Sigmoid colon (tissue), 7 donors: Measurements from ENCODE around the gene ANKMY1. TPM values are rescaled to one million over a fixed set of nuclear protein-coding genes. Genes with fewer than 3 reads are reported as not detected.

Experiments used
- DNase-seq: peaks from one replicate; pipeline ENCODE4 v3.0.0-alpha.2; 2019
- H3K27ac ChIP-seq, 4 donors: fragments of 200-600 bp; sonication (generic); one replicate each; pipeline ENCODE4 v1.5.1; 2016 to 2019; ENCODE audit warnings: mild to moderate bottlenecking in 1 of 4
- H3K27me3 ChIP-seq, 3 donors: fragments of 200-600 bp; sonication (generic); one replicate each; pipeline ENCODE4 v1.5.1; 2019; ENCODE audit warnings: mild to moderate bottlenecking in 1 of 3
- H3K36me3 ChIP-seq, 4 donors: fragments of 200-600 bp; sonication (generic); one replicate each; pipeline ENCODE4 v1.5.1; 2016 to 2019
- H3K4me1 ChIP-seq, 4 donors: fragments of 200-600 bp; sonication (generic); one replicate each; pipeline ENCODE4 v1.5.1; 2017 to 2019
- H3K4me3 ChIP-seq, 4 donors: fragments of 200-600 bp; sonication (generic); one replicate each; pipeline ENCODE4 v1.5.1; 2017 to 2019; ENCODE audit warnings: mild to moderate bottlenecking in 2 of 4, moderate library complexity in 1 of 4
- H3K9me3 ChIP-seq, 4 donors: fragments of 200-600 bp in 3 of 4; sonication (generic) in 3 of 4; one replicate each; pipeline versions ENCODE4 v1.5.1 to v1.6.1; 2013 to 2019
- EP300 ChIP-seq, 4 donors: sonication (generic); formaldehyde crosslinking; IDR thresholded peaks; one replicate each; pipeline ENCODE4 v1.6.1; 2017; ENCODE audit warnings: antibody characterized with exemption in 4 of 4
- POLR2A ChIP-seq, 2 donors: fragments of 450-650 bp; IDR thresholded peaks; one replicate each; pipeline ENCODE4 v1.6.1; 2016; ENCODE audit warnings: antibody characterized with exemption in 2 of 2, mild to moderate bottlenecking in 2 of 2, moderate library complexity in 2 of 2
- POLR2AphosphoS5 ChIP-seq, 4 donors: sonication (generic); formaldehyde crosslinking; IDR thresholded peaks; one replicate each; pipeline ENCODE4 v1.6.1; 2017; ENCODE audit warnings: antibody characterized with exemption in 4 of 4
- WGBS, 2 donors: extraction: QIAGEN DNeasy Blood & Tissue Kit; methylation state at CpG; one replicate each; pipeline ENCODE4 v1.1.7; 2013; 5-methylcytosine and 5-hydroxymethylcytosine counted together
- intact Hi-C: fragments of 100-400 bp; cut with DNase I; formaldehyde crosslinking; loops from one replicate; pipeline ENCODE4 v1.15.1; 2023
- polyA plus RNA-seq, 3 donors: library from polyadenylated mRNA; stranded (reverse); fragments of 200-250 nt; gene quantifications; one replicate each; pipeline ENCODE4 v1.2.3, GENCODE V29; 2013
- total RNA-seq, 4 donors: library from RNA; depleted of rRNA; stranded (reverse); fragments of >200 nt; gene quantifications; one replicate each; pipeline ENCODE4 v1.1.0, GENCODE V29; 2016
- TF ChIP-seq, protein P1 (sequence below), 4 experiments: fragments of 450-650 bp in 3 of 4; fragments of 200-600 bp in 1 of 4; IDR thresholded peaks; one replicate each; pipeline ENCODE4 v1.5.1; 2016 to 2019; ENCODE audit warnings: antibody characterized with exemption in 4 of 4, mild to moderate bottlenecking in 3 of 4, moderate library complexity in 2 of 4
- donor health status: healthy with polysubstance abuse.
- donor health status: Bipolar disorder and iron deficiency.
- donor health status: healthy.

The ANKMY1 gene
- total and polyA plus RNA-seq, 7 donors, result 3.6 to 14.0 (median 8.9) TPM

DNA sequence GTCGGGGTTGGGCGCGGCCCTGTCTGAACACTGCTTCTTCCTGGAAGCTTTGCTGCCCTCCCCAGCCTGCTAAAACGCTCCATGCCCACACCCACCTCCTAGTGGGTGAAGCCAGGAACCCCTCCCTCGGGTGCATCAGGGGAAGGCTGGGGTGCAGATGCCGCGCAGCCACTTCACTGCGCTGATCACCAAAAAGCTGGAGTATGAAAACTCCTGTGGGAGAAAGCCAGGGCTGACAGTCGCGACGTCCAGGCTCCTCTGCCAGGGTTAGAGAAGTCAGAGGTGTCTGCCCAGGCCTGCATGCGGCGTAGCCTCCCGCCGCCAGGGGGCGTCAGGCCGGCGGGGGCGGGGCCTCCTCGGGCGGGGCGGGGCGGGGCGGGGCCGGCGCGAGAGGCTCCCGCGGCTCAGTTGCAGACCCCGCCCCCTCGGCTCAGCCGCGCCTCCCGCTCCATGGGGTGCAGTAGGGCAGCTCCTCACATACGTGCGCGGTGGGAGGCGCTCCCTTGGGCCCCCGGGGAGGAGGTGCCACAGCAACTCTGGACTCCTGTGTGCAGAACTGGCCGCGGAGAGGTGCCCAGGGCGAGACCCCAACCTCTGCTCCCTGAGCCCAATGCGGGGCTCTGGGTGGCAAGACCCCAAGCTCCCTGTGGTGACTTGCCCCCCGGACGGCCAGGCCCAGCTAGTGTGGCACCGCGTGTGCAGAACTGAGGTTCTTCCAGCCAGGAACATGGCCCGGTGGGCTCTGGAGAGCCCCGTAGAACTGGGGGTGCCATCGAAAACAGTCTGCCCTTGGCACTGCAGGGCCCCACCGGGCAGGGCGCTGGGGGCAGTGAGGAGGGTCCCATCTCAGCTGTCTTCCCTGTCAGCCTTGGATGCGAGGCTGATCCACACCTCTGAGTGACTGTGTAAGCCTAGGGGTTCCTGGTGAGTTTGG lies 8.7 kb upstream of the ANKMY1 start:
- Histone ChIP-seq H3K27ac (peak overlapping the region; percentile 93 to 98 (median 96)), H3K4me1 (peaks cover 0 to 62% (median 59%) of the 10 kb centered on the region in 4 donors), H3K9me3 (no peaks in the 10 kb centered on the region), H3K4me3 (peak overlapping the region in 3 of 4 donors; percentile 58 to 85 (median 81)), H3K36me3 (peaks cover 0 to 9% (median 0%) of the 10 kb centered on the region in 4 donors), H3K27me3 (no peaks in the 10 kb centered on the region)
- 3 to 6% methylated on average over 53 of the region's 53 CpGs for WGBS, 2 donors
- TF ChIP-seq, protein P1, sequence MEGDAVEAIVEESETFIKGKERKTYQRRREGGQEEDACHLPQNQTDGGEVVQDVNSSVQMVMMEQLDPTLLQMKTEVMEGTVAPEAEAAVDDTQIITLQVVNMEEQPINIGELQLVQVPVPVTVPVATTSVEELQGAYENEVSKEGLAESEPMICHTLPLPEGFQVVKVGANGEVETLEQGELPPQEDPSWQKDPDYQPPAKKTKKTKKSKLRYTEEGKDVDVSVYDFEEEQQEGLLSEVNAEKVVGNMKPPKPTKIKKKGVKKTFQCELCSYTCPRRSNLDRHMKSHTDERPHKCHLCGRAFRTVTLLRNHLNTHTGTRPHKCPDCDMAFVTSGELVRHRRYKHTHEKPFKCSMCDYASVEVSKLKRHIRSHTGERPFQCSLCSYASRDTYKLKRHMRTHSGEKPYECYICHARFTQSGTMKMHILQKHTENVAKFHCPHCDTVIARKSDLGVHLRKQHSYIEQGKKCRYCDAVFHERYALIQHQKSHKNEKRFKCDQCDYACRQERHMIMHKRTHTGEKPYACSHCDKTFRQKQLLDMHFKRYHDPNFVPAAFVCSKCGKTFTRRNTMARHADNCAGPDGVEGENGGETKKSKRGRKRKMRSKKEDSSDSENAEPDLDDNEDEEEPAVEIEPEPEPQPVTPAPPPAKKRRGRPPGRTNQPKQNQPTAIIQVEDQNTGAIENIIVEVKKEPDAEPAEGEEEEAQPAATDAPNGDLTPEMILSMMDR (IDR thresholded peaks at IDR 0.05), result peak; percentile 25 to 97 (median 75)
- peak in 3 of 4 donors; percentile 43 to 72 (median 60) for TF ChIP-seq POLR2AphosphoS5 (IDR thresholded peaks at IDR 0.05)
- no peak for TF ChIP-seq EP300 (IDR thresholded peaks at IDR 0.05)
- peak in 1 of 2 donors; percentile 34 for TF ChIP-seq POLR2A (IDR thresholded peaks at IDR 0.05)
- peak; percentile 98 for DNase-seq
- intact Hi-C loops, result loop anchor here (2.0 to 10.0 kb wide), 4 partner anchors 20 to 748 kb away; partner anchors contain the start of genes CAPN10, GPC1, HDLBP and SEPTIN2

DNA sequence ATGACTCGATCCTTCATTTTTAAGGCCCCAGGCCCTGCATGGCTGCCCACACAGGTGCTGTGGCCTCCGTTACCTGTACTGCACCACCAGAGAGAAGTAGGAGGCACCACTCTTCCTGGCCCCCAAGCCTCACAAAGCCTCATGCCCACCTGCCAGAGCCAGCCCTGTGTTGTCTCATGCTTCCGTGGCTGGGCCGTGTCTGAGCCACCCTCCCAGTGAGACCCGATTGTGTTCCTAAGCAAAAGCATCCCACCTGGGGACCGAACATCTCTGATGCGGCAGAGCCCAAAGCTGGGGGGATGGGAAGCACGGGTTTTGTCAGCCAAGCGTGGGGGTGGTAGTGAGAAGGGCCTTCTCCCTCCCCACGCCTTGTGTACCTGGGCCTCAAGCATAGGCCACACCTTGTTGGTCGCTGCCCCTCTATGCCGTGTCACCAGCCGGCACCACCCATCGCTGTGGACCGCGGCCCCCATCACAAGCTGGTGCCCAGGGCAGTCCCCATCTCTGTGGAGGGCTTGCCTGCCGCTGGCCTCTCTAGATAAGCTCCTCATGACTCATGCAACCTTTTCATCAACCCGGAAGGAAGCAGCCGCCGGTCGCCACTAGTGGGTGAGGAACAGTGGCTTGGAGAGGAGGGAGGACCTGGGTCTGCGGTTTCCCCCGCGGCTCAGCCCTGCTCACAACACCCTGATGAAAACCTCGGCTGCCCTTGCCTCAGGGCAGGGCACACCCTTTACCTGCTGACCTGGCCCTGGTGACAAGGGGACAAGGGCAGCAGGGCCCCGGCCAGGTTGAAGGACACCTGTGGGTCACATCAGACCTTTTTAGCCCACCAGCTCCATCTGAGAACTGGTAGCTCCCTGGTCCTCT lies 7.8 kb upstream of the ANKMY1 start:
- WGBS, 2 donors, result 26 to 27% methylated on average over 26 of the region's 26 CpGs
- Histone ChIP-seq H3K4me1 (peaks cover 2 to 59% (median 54%) of the 10 kb centered on the region in 4 donors), H3K4me3 (peak overlapping the region in 3 of 4 donors; percentile 6 to 85 (median 81)), H3K27me3 (no peaks in the 10 kb centered on the region), H3K27ac (peak overlapping the region; percentile 55 to 98 (median 94)), H3K36me3 (peaks cover 0 to 9% (median 0%) of the 10 kb centered on the region in 4 donors), H3K9me3 (no peaks in the 10 kb centered on the region)
- intact Hi-C loops, result loop anchor here (2.0 to 10.0 kb wide), 4 partner anchors 21 to 749 kb away; partner anchors contain the start of genes CAPN10, GPC1, HDLBP and SEPTIN2
- TF ChIP-seq EP300 (IDR thresholded peaks at IDR 0.05) (no peak), POLR2A (IDR thresholded peaks at IDR 0.05) (no peak), POLR2AphosphoS5 (IDR thresholded peaks at IDR 0.05) (peak in 2 of 4 donors; percentile 21 to 40)
- TF ChIP-seq, protein P1 (IDR thresholded peaks at IDR 0.05), result no peak
- DNase-seq, result peak; percentile 83

DNA sequence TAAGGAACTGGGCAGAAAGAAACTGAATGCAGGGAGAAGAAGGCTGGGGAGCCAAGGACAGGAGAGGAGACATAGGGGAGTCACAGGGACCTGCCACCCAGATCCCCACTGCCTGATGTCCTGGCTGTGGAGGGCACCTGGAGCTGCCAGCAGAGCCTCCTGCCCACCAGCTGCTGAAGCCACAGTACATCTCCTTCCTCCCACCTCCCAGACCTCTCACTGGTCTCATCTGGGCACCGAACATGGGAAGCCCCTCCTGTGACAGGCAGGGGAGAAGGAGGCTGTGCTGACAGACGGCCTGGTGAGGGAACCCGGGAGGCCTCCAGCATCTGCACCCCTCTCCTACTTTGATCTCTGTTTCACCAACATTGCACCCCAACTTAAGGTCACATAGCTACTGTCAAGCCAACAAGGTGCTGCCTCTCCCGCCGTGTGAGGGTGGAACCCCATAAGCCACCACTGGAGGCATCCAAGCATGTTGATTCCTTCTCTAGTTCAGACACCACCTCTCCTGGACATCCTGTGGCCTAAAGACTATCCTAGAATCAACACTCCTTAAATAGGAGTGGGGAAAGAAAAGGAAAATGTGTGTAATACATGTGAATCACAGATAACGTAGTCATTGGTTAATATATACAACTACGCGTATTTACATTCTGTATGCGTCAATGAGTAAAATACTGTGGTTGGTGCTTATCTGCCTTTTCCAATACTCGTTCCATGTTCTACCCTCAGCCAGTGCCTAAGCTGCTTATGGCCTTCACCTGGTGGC lies 7.0 kb upstream of the ANKMY1 start:
- 73 to 77% methylated on average over 10 of the region's 10 CpGs for WGBS, 2 donors
- H3K4me3 ChIP-seq, result no peak overlapping the region
- no peak for DNase-seq
- H3K27me3 ChIP-seq, result no peaks in the 10 kb centered on the region
- TF ChIP-seq POLR2AphosphoS5 (IDR thresholded peaks at IDR 0.05) (no peak), EP300 (IDR thresholded peaks at IDR 0.05) (no peak), POLR2A (IDR thresholded peaks at IDR 0.05) (no peak)
- TF ChIP-seq, protein P1 (IDR thresholded peaks at IDR 0.05), result no peak
- peak overlapping the region in 2 of 4 donors; percentile 93 to 96 for H3K27ac ChIP-seq
- H3K9me3 ChIP-seq, result no peaks in the 10 kb centered on the region
- peaks cover 2 to 54% (median 49%) of the 10 kb centered on the region in 4 donors for H3K4me1 ChIP-seq
- peaks cover 0 to 9% (median 0%) of the 10 kb centered on the region in 4 donors for H3K36me3 ChIP-seq
- intact Hi-C loops, result loop anchor here (5.0 to 10.0 kb wide), 3 partner anchors 127 to 750 kb away; partner anchors contain the start of genes GPC1, HDLBP and SEPTIN2
